H1 (cell line): ENCODE measurements around the gene METTL22. TPM values are rescaled to one million over a fixed set of nuclear protein-coding genes. Genes with fewer than 3 reads are reported as not detected.

Source experiments
- CTCF ChIA-PET: fragments of 300-600 bp; sonication (Branson Sonifier 250); formaldehyde crosslinking; loops from one replicate; lab custom pipeline; 2021; ENCODE audit not compliant: partially characterized antibody; lab: Charles Lee
- POLR2A ChIA-PET: fragments of 300-600 bp; sonication (Branson Sonifier 250); formaldehyde crosslinking; loops from one replicate; lab custom pipeline; 2021; ENCODE audit warnings: inconsistent platforms; ENCODE audit not compliant: partially characterized antibody; lab: Charles Lee
- DNase-seq, 2 experiments: peaks; one replicate each; pipeline versions ENCODE4 v3.0.0 to v3.0.0-alpha.2; 2010 to 2022; ENCODE audit warnings: low spot score in 2 of 2, low read depth in 1 of 2, mixed read lengths in 1 of 2
- FAIRE-seq: peaks from 2 replicates; lab custom pipeline; 2011; peaks lifted over from hg19 to GRCh38; lab: Jason Lieb, UNC
- H2AFZ ChIP-seq: 2 replicates; pipeline ENCODE4 v1.8.1; 2012; ENCODE audit warnings: low read length, inconsistent platforms
- H2AK5ac ChIP-seq: 2 replicates; pipeline ENCODE4 v1.6.1; 2013; ENCODE audit warnings: low read depth, low read length
- H2BK120ac ChIP-seq: replicated peaks from 2 replicates; pipeline ENCODE3; 2013; ENCODE audit warnings: low read depth, low read length, inconsistent platforms
- H2BK12ac ChIP-seq: 2 replicates; pipeline ENCODE4 v1.6.1; 2013; ENCODE audit warnings: low read depth, low read length
- H2BK15ac ChIP-seq: 2 replicates; pipeline ENCODE4 v1.6.1; 2013; ENCODE audit warnings: low read length
- H2BK20ac ChIP-seq: 2 replicates; pipeline ENCODE4 v1.6.1; 2013; ENCODE audit warnings: low read length
- H2BK5ac ChIP-seq: 2 replicates; pipeline ENCODE4 v1.6.1; 2013; ENCODE audit warnings: low read depth, low read length
- H3K14ac ChIP-seq: 2 replicates; pipeline ENCODE4 v1.6.1; 2013; ENCODE audit warnings: inconsistent platforms; ENCODE audit not compliant: insufficient read length
- H3K18ac ChIP-seq: 2 replicates; pipeline ENCODE4 v1.6.1; 2013; ENCODE audit warnings: low read length; ENCODE audit errors: extremely low read depth
- H3K23ac ChIP-seq: 2 replicates; pipeline ENCODE4 v1.6.1; 2013; ENCODE audit warnings: inconsistent platforms; ENCODE audit not compliant: insufficient read length
- H3K23me2 ChIP-seq: 2 replicates; pipeline ENCODE4 v1.6.1; 2013; ENCODE audit warnings: low read depth, low read length
- H3K27ac ChIP-seq: 2 replicates; pipeline ENCODE4 v1.6.1; 2011; ENCODE audit warnings: low read depth, low read length, inconsistent platforms
- H3K27me3 ChIP-seq, 4 experiments: replicated peaks in 1 of 4; 1 replicate in 1 of 4; 2 replicates in 3 of 4; pipeline versions ENCODE4 v1.6.1 to v1.8.1; 2011 to 2013; ENCODE audit warnings: low read length in 3 of 4, mild to moderate bottlenecking in 3 of 4, inconsistent platforms in 2 of 4, mixed read lengths in 2 of 4, moderate library complexity in 1 of 4; ENCODE audit not compliant: control insufficient read depth in 3 of 4, insufficient read depth in 3 of 4; ENCODE audit errors: extremely low read depth in 1 of 4
- H3K36me3 ChIP-seq, 4 experiments: 2 replicates each; pipeline versions ENCODE4 v1.6.1 to v1.8.1; 2011 to 2013; ENCODE audit warnings: mild to moderate bottlenecking in 4 of 4, low read length in 3 of 4, moderate library complexity in 2 of 4, control low read depth in 1 of 4, inconsistent platforms in 1 of 4; ENCODE audit not compliant: insufficient read depth in 4 of 4, control insufficient read depth in 2 of 4
- H3K4ac ChIP-seq: replicated peaks from 2 replicates; pipeline ENCODE3; 2013; ENCODE audit warnings: low read length, low read depth, mixed read lengths, inconsistent platforms; ENCODE audit not compliant: insufficient read length
- H3K4me1 ChIP-seq, 4 experiments: replicated peaks in 1 of 4; 1 replicate in 1 of 4; 2 replicates in 3 of 4; pipeline versions ENCODE4 v1.6.1 to v1.8.1; 2011 to 2013; ENCODE audit warnings: low read length in 3 of 4, inconsistent platforms in 2 of 4, mixed read lengths in 1 of 4; ENCODE audit not compliant: insufficient read depth in 4 of 4, control insufficient read depth in 3 of 4
- H3K4me2 ChIP-seq, 2 experiments: 2 replicates each; pipeline versions ENCODE4 v1.6.1 to v1.8.1; 2011 to 2013; ENCODE audit warnings: low read depth in 2 of 2, low read length in 2 of 2, control low read depth in 1 of 2, inconsistent platforms in 1 of 2, mild to moderate bottlenecking in 1 of 2; ENCODE audit not compliant: insufficient read depth in 1 of 2
- H3K4me3 ChIP-seq, 4 experiments: fragments of 200-600, 300-600 bp in 1 of 4; sonication (generic), shearing (Covaris generic), sonication (Bioruptor Twin) in 1 of 4; 2 replicates each; pipeline versions ENCODE4 v1.5.1 to v1.8.1; 2011 to 2016; ENCODE audit warnings: low read length in 4 of 4, low read depth in 3 of 4, control low read depth in 2 of 4, inconsistent platforms in 2 of 4, mild to moderate bottlenecking in 2 of 4, mixed read lengths in 1 of 4, moderate library complexity in 1 of 4; ENCODE audit not compliant: insufficient read depth in 2 of 4; ENCODE audit errors: extremely low read depth in 1 of 4
- H3K56ac ChIP-seq: replicated peaks from 2 replicates; pipeline ENCODE3; 2013; ENCODE audit warnings: low read depth, mild to moderate bottlenecking, mixed read lengths, low read length, inconsistent platforms; ENCODE audit not compliant: insufficient read length
- H3K79me1 ChIP-seq: 2 replicates; pipeline ENCODE4 v1.6.1; 2013; ENCODE audit warnings: low read depth, low read length, control low read depth
- H3K79me2 ChIP-seq, 2 experiments: 2 replicates each; pipeline versions ENCODE4 v1.6.1 to v1.8.1; 2012 to 2013; ENCODE audit warnings: low read length in 2 of 2, mild to moderate bottlenecking in 2 of 2, inconsistent platforms in 1 of 2; ENCODE audit not compliant: insufficient read depth in 2 of 2, control insufficient read depth in 1 of 2
- H3K9ac ChIP-seq, 4 experiments: replicated peaks in 1 of 4; 1 replicate in 1 of 4; 2 replicates in 3 of 4; pipeline versions ENCODE4 v1.6.1 to v1.8.1; 2011 to 2013; ENCODE audit warnings: low read depth in 3 of 4, low read length in 3 of 4, control low read depth in 2 of 4, mild to moderate bottlenecking in 2 of 4, moderate library complexity in 2 of 4, inconsistent platforms in 1 of 4; ENCODE audit errors: extremely low read depth in 1 of 4
- H3K9me3 ChIP-seq, 2 experiments: 2 replicates each; pipeline versions ENCODE4 v1.6.1 to v1.8.1; 2012 to 2013; ENCODE audit warnings: mild to moderate bottlenecking in 2 of 2, moderate library complexity in 2 of 2, control low read depth in 1 of 2, inconsistent platforms in 1 of 2, low read depth in 1 of 2, low read length in 1 of 2, mixed read lengths in 1 of 2; ENCODE audit not compliant: insufficient read depth in 2 of 2
- H4K20me1 ChIP-seq, 2 experiments: replicated peaks in 1 of 2; 2 replicates each; pipeline versions ENCODE3 to v1.8.1; 2011 to 2013; ENCODE audit warnings: inconsistent platforms in 2 of 2, low read length in 2 of 2, mild to moderate bottlenecking in 1 of 2; ENCODE audit not compliant: insufficient read depth in 2 of 2, control insufficient read depth in 1 of 2
- H4K5ac ChIP-seq: 2 replicates; pipeline ENCODE4 v1.6.1; 2013; ENCODE audit warnings: low read length, low read depth, mixed read lengths, inconsistent platforms; ENCODE audit not compliant: insufficient read length
- H4K8ac ChIP-seq: 2 replicates; pipeline ENCODE4 v1.8.0; 2013; ENCODE audit warnings: mild to moderate bottlenecking, moderate library complexity, low read length, inconsistent platforms; ENCODE audit not compliant: insufficient read depth; ENCODE audit errors: extremely low read depth
- H4K91ac ChIP-seq: replicated peaks from 2 replicates; pipeline ENCODE3; 2013; ENCODE audit warnings: low read length, mixed read lengths, inconsistent platforms; ENCODE audit not compliant: insufficient read length
- BCL11A ChIP-seq, 2 experiments: IDR thresholded peaks; one replicate each; pipeline ENCODE4 v1.6.1; 2011; ENCODE audit warnings: low read depth in 2 of 2, low read length in 2 of 2, mild to moderate bottlenecking in 2 of 2
- CHD1 ChIP-seq: IDR thresholded peaks from 2 replicates; pipeline ENCODE4 v1.6.1; 2012; ENCODE audit warnings: low read depth, low read length, improper control_type of control experiment
- EZH2 ChIP-seq: fragments of 200-600 bp; sonication (generic); IDR thresholded peaks from 2 replicates; pipeline ENCODE4 v1.7.1; 2012; ENCODE audit warnings: low read depth, mild to moderate bottlenecking, moderate library complexity, low read length, inconsistent platforms; ENCODE audit not compliant: severe bottlenecking
- HDAC2 ChIP-seq, 2 experiments: fragments of 300-600 bp in 1 of 2; sonication (generic) in 1 of 2; IDR thresholded peaks; 2 replicates each; pipeline ENCODE4 v1.6.1; 2011 to 2012; ENCODE audit warnings: low read depth in 2 of 2, low read length in 2 of 2, mild to moderate bottlenecking in 2 of 2, moderate library complexity in 2 of 2, borderline replicate concordance in 1 of 2, inconsistent platforms in 1 of 2
- JUN ChIP-seq: IDR thresholded peaks from 2 replicates; pipeline ENCODE4 v1.6.1; 2011; ENCODE audit warnings: low read depth, mild to moderate bottlenecking, improper control_type of control experiment, low read length
- KDM5A ChIP-seq: fragments of 200-600 bp; IDR thresholded peaks from 2 replicates; pipeline ENCODE4 v1.7.1; 2012; ENCODE audit warnings: mild to moderate bottlenecking, low read length, inconsistent platforms, mixed read lengths
- PHF8 ChIP-seq: fragments of 200-600 bp; sonication (generic); conservative IDR thresholded peaks from 2 replicates; pipeline ENCODE4 v1.7.1; 2012; ENCODE audit warnings: low read depth, mild to moderate bottlenecking, inconsistent platforms, low read length, moderate library complexity
- RNF2 ChIP-seq: fragments of 200-900, 300-1000 bp; sonication (generic); IDR thresholded peaks from 2 replicates; pipeline ENCODE4 v1.7.1; 2016; ENCODE audit warnings: borderline replicate concordance, low read depth, mild to moderate bottlenecking, antibody characterized with exemption, low read length; ENCODE audit not compliant: poor library complexity, severe bottlenecking; ENCODE audit errors: missing control alignments
- SIRT6 ChIP-seq: IDR thresholded peaks from one replicate; pipeline ENCODE4 v1.7.1; 2012; ENCODE audit warnings: low read length, inconsistent platforms
- SUZ12 ChIP-seq: fragments of 200-600 bp; sonication (generic); IDR thresholded peaks from 2 replicates; pipeline ENCODE4 v1.6.1; 2012; ENCODE audit warnings: mild to moderate bottlenecking, inconsistent platforms, low read length, moderate library complexity, mixed read lengths
- ZNF274 ChIP-seq: IDR thresholded peaks from 2 replicates; pipeline ENCODE4 v1.7.0; 2012; ENCODE audit warnings: low read length, borderline replicate concordance; ENCODE audit errors: extremely low read depth
- WGBS, 2 experiments: shearing (Covaris generic) in 1 of 2; methylation state at CpG; one replicate each; pipeline versions ENCODE4 v1.1.6 to v1.1.7; 2013 to 2015; ENCODE audit warnings: low lambda C conversion rate in 2 of 2, mixed read lengths in 2 of 2, inconsistent platforms in 1 of 2, low coverage in 1 of 2, missing lambda C conversion rate in 1 of 2; ENCODE audit not compliant: insufficient replicate concordance in 2 of 2, insufficient coverage in 1 of 2, insufficient read length in 1 of 2; ENCODE audit errors: extremely low coverage in 1 of 2, missing lambda C conversion rate in 1 of 2; 5-methylcytosine and 5-hydroxymethylcytosine counted together
- polyA plus RNA-seq, 7 experiments: library from polyadenylated mRNA; depleted of rRNA in 3 of 7; stranded (reverse) in 5 of 7; unstranded in 2 of 7; fragments of >200 nt in 5 of 7; fragments of 200-250 nt in 2 of 7; gene quantifications; 1 replicate in 5 of 7; 2 replicates in 1 of 7; 4 replicates in 1 of 7; pipeline versions ENCODE4 v1.2.1 to v1.2.3, GENCODE V29; 2011 to 2013; ENCODE audit warnings: missing spikeins in 2 of 7, mixed read lengths in 2 of 7
- total RNA-seq: library from RNA; stranded (reverse); fragmentation: NEBNext Ultra II Directional; extraction: Animal tissue kit (Norgen Biotek cat#: 25700); gene quantifications from 2 replicates; pipeline ENCODE4 v1.2.1, GENCODE V29; 2021
- TF ChIP-seq, protein P1 (sequence below): IDR thresholded peaks from 2 replicates; pipeline ENCODE4 v1.6.1; 2011; ENCODE audit warnings: low read length, improper control_type of control experiment

The METTL22 gene
- total and polyA plus RNA-seq, 2 of the 8 experiments (the other 6 are each of a cell fraction or from before 2014, with no cell fraction given) = 56.7 to 85.2 TPM

DNA sequence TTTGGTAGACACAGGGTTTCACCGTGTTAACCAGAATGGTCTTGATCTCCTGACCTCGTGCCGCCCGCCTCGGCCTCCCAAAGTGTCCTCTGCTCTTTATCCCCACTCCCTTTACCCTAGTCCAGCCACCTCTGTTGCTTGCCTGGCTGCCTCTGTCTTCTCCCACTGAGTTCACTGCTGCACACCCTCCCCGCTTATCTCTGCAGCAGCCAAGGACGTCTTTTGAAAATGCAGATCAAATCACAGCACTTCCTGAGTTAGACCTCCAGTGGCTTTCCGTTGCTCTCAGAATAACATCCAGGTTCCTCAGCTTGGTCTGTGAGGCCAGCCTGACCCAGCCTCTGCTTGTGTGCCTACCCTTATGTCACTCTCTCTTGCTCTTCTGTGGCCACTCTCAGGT, 5.4 kb downstream of the METTL22 start:
- H3K4me2 ChIP-seq = no peak overlapping the region
- no peak overlapping the region for H3K27ac ChIP-seq
- H3K23ac ChIP-seq = no peak overlapping the region
- H3K9ac ChIP-seq = no peak overlapping the region
- H4K8ac ChIP-seq = no peak overlapping the region
- no peak overlapping the region for H2AFZ ChIP-seq
- peaks cover 23% of the 10 kb centered on the region for H3K79me1 ChIP-seq
- no peak overlapping the region for H2BK12ac ChIP-seq
- no peak overlapping the region for H2BK5ac ChIP-seq
- no peak overlapping the region for H2BK120ac ChIP-seq
- H4K20me1 ChIP-seq = peaks cover 9 to 19% of the 10 kb centered on the region in 2 experiments
- no peak overlapping the region for H2BK20ac ChIP-seq
- DNase-seq (no peak), FAIRE-seq (no peak)
- no peak overlapping the region for H2BK15ac ChIP-seq
- H3K23me2 ChIP-seq = peaks cover 3% of the 10 kb centered on the region
- no peak overlapping the region for H3K4me3 ChIP-seq
- ChIA-PET CTCF (interaction anchor here (0.9 to 24.1 kb wide), 4 partner anchors 10 to 55 kb away, joined by 3 to 416 read pairs (median 44); no protein-coding TSS in a partner anchor), POLR2A (interaction anchor here (1.2 to 4.2 kb wide), 7 partner anchors 9 to 55 kb away, joined by 3 to 14 read pairs (median 3); no protein-coding TSS in a partner anchor)
- no peaks in the 10 kb centered on the region; a peak in 1 of 7 replicates for H3K4me1 ChIP-seq
- H4K91ac ChIP-seq = no peak overlapping the region
- H3K27me3 ChIP-seq = no peaks in the 10 kb centered on the region
- H3K79me2 ChIP-seq = peaks cover 9 to 40% of the 10 kb centered on the region in 2 experiments
- 96% methylated on average over 7 of the region's 8 CpGs; no CpG with 5 or more reads in 1 of the 2 experiments for WGBS, 2 experiments
- H3K14ac ChIP-seq = no peak overlapping the region
- H2AK5ac ChIP-seq = no peak overlapping the region
- H3K9me3 ChIP-seq = no peaks in the 10 kb centered on the region
- H3K56ac ChIP-seq = no peak overlapping the region
- no peak overlapping the region for H4K5ac ChIP-seq
- peaks cover 32 to 70% (median 57%) of the 10 kb centered on the region in 4 experiments for H3K36me3 ChIP-seq
- no peak overlapping the region for H3K4ac ChIP-seq
- H3K18ac ChIP-seq = no peak overlapping the region
- TF ChIP-seq, protein P1, sequence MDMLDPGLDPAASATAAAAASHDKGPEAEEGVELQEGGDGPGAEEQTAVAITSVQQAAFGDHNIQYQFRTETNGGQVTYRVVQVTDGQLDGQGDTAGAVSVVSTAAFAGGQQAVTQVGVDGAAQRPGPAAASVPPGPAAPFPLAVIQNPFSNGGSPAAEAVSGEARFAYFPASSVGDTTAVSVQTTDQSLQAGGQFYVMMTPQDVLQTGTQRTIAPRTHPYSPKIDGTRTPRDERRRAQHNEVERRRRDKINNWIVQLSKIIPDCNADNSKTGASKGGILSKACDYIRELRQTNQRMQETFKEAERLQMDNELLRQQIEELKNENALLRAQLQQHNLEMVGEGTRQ = no peak
- TF ChIP-seq RNF2 (no peak), JUN (no peak), CHD1 (no peak), ZNF274 (no peak), SUZ12 (no peak), KDM5A (no peak), SIRT6 (no peak), EZH2 (no peak), PHF8 (no peak), BCL11A (IDR thresholded peaks at IDR 0.05; ENCODE audit: low read depth in 2 of 2, low read length in 2 of 2) (no peak), HDAC2 (IDR thresholded peaks at IDR 0.05; ENCODE audit: borderline replicate concordance in 1 of 2, low read depth in 2 of 2, low read length in 2 of 2) (no peak)
